GM12864 (cell line): ENCODE results near the gene CSF3R.
"Not testable (repeated sequence)": the region's sequence is repeated elsewhere in the genome, so short reads cannot be mapped to it uniquely, and the experiment has no call there.

Experiments used
- DNase-seq: peaks from one replicate; pipeline ENCODE4 v3.0.0-alpha.2; 2011; ENCODE audit warnings: low read depth
- H3K4me3 ChIP-seq: 2 replicates; pipeline ENCODE4 v1.5.1; 2011; ENCODE audit warnings: mild to moderate bottlenecking, low read depth, low read length, control low read depth
- TF ChIP-seq, protein P1 (sequence below): IDR thresholded peaks from 2 replicates; pipeline ENCODE4 v1.5.1; 2011; ENCODE audit warnings: low read depth, mild to moderate bottlenecking, moderate library complexity, low read length, control low read depth, inconsistent platforms; ENCODE audit errors: missing control alignments

Gene CSF3R

DNA sequence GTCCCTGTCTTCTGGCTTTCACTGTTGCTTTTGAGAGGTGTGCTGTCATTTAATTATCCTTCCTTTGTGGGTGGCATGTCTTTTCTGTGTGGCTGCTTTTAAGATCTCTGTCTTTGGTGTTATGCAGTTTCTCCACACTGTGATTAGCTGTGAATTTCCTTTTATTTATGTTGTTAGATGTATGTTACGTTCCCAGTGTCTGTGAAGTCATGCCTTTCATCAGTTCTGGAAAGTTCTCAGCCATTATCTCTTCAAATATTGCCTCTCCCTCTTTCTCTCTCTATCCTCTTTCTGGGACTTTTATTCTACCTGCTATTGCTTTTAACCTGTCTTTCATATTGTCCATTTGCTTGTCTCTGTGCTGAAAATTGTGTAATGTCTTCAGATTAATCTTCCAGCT, 21.0 kb upstream of the CSF3R start:
- TF ChIP-seq, protein P1, sequence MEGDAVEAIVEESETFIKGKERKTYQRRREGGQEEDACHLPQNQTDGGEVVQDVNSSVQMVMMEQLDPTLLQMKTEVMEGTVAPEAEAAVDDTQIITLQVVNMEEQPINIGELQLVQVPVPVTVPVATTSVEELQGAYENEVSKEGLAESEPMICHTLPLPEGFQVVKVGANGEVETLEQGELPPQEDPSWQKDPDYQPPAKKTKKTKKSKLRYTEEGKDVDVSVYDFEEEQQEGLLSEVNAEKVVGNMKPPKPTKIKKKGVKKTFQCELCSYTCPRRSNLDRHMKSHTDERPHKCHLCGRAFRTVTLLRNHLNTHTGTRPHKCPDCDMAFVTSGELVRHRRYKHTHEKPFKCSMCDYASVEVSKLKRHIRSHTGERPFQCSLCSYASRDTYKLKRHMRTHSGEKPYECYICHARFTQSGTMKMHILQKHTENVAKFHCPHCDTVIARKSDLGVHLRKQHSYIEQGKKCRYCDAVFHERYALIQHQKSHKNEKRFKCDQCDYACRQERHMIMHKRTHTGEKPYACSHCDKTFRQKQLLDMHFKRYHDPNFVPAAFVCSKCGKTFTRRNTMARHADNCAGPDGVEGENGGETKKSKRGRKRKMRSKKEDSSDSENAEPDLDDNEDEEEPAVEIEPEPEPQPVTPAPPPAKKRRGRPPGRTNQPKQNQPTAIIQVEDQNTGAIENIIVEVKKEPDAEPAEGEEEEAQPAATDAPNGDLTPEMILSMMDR: no peak
- DNase-seq: no peak
- H3K4me3 ChIP-seq: no peak overlapping the region

DNA sequence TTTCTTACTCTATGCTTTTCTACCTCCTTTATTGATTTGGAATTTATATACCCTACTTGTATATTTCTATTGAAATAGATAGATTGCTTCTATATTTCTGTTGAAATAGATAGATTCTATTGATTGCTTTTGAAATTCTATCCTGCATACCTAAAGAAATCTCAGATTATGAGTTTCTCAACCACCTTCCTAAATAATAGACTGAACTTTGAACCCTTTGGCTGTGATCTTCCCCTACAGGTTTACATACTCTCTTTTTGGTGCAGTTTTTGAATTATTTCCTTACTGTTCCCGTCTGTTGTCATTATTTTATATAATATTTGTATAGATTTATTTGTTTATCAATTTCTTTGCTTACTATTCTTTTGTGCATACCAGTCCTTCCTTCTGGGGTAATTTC, 20.4 kb upstream of the CSF3R start:
- TF ChIP-seq, protein P1: no peak
- H3K4me3 ChIP-seq: no peak overlapping the region
- no peak for DNase-seq

DNA sequence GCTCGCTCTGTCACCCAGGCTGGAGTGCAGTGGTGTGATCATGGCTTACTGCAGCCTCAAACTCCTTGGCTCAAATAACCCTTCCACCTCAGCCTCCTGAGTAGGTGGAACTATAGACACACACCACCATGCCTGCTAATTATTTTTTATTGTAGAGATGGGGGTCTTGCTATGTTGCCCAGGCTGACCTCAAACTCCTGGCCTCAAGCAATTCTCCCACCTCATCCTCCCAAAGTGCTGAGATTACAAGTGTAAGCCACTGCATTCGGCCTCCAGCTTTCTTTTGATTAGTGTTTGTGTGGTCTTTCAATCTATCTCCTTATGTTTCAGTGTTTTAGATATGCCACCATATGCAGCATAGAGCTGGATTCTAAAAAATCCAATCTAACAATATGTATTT, 19.9 kb upstream of the CSF3R start:
- no peak for DNase-seq
- TF ChIP-seq, protein P1: no peak
- H3K4me3 ChIP-seq: no peak overlapping the region

DNA sequence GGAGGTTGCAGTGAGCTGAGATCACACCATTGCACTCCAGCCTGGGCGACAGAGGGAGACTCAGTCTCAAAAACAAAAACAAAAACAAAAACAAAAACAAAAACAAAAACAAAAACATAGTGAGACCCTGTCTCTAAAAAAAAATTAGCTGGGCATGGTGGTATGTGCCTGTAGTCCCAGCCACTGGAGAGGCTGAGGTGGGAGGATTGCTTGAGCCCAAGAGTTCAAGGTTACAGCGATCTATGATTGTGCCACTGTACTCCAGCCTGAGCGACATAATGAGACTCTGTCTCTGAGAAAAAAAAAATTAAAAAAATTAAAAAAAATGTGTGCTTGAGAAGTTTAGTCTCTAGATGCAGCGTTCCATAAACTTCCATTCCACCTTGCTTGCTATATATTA, 19.2 kb upstream of the CSF3R start:
- DNase-seq, H3K4me3 ChIP-seq: not testable (repeated sequence)

DNA sequence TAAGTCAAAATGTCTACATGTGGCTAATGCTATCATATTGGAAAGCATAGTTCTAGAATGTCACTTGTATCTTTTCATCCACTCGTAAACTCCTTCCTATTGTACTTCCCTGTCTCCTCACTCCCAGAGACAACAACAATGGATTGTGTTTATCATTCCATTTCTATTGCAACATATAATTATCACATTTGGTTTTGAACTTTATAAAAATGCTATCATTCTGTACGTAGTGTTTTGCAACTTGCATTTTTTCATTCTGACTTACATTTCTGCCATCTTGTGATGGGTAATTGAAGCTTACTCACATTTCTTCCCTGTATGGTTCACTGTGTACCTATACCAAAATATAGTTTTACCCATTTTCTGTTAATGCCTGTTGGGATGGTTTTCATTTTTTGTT, 14.5 kb upstream of the CSF3R start:
- DNase-seq: no peak
- no peak overlapping the region for H3K4me3 ChIP-seq
- TF ChIP-seq, protein P1: no peak

DNA sequence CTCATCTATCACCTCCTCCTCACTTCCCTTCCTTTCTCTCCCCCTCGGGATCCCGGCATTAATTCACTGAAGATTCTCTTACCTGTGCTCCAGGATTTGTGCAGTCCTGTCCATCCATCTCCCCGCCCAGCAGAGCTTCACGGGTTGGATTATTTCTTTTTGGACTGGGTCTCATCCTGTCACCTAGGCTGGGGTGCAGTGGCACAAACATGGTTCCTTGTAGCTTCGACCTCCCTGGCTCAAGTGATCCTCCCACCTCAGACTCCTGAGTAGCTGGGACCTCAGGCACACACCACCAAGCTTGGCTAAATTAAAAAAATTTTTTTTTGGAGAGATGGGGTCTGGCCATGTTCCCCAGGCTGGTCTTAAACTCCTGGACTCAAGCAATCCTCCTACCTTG, 12.3 kb upstream of the CSF3R start:
- TF ChIP-seq, protein P1: no peak
- H3K4me3 ChIP-seq: no peak overlapping the region
- DNase-seq: no peak

DNA sequence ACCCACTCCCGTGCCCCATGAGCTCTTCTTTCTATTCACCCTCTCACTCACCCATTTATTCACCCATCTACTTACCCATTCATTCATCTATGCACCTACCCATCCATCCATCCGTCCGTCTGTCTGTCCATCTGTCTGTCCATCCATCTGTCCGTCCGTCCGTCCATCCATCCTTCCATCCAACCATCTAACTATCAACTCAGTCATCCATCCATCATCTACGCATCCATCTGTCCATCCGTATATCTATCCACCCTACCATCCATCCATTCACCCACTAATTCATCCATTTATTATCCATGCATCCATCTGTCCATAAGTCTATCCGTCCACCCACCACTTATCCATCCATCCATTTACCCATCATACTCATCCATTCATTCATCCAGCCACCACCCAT, 10.8 kb upstream of the CSF3R start:
- TF ChIP-seq, protein P1: no peak
- no peak overlapping the region for H3K4me3 ChIP-seq
- no peak for DNase-seq

DNA sequence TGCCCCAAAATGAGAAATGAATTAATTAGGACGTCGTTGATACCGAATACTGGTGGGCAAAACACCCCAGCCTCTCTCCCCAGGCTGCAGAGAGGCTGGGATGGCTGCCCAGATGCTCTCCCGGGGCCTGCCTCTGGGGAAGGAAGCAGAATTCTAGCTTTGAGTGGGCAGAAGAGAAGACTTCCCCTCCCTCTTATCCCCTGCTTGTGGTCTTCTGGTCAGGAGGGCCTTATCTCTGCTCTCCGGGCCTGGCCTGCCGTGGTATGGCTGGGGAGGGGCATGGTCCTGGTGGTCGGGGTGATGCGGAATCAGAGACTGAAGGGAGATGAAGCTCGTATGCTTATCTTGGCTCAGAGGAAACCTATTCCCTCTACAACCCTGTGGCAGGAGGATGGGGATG, 9.8 kb upstream of the CSF3R start:
- TF ChIP-seq, protein P1: no peak
- no peak overlapping the region for H3K4me3 ChIP-seq
- DNase-seq: no peak

DNA sequence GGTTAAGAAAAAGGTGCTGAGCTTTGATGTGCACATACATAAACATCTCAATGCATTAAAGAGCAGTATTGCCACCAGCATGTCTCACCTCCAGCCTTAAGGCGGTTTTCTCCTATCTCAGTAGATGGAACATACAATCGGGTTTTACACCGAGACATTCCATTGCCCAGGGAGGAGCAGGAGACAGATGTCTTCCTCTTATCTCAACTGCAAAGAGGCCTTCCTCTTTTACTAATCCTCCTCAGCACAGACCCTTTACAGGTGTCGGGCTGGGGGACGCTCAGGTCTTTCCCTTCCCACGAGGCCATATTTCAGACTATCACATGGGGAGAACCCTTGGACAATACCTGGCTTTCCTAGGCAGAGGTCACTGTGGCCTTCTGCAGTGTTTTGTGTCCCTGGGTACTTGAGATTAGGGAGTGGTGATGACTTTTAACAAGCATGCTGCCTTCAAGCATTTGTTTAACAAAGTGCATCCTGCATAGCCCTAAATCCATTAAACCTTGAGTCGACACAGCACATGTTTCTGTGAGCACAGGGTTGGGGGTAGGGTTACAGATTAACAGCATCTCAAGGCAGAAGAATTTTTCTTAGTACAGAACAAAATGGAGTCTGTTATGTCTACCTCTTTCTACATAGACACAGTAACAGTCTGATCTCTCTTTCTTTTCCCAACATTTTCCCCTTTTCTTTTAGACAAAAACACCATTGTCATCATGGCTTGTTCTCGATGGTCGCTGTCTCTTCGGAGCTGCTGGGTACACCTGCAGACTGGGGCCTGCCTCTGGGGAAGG, 6.7 kb upstream of the CSF3R start:
- not testable (repeated sequence) for H3K4me3 ChIP-seq, DNase-seq
